Subcutaneous abdominal adipose tissue (tissue), 5 donors: ENCODE measurements around the gene LRRC8B.

ENCODE experiments used
- H3K27ac ChIP-seq: one replicate; pipeline ENCODE4 v1.7.0; 2013; ENCODE audit warnings: low read depth, mild to moderate bottlenecking, inconsistent platforms, low read length, moderate library complexity
- H3K27me3 ChIP-seq, 5 donors: one replicate each; pipeline ENCODE4 v1.7.0; 2013; ENCODE audit warnings: low read length in 5 of 5, inconsistent platforms in 1 of 5; ENCODE audit not compliant: control insufficient read depth in 5 of 5, insufficient read depth in 4 of 5
- H3K36me3 ChIP-seq, 5 donors: one replicate each; pipeline ENCODE4 v1.7.0; 2013; ENCODE audit warnings: low read length in 5 of 5; ENCODE audit not compliant: control insufficient read depth in 5 of 5, insufficient read depth in 5 of 5
- H3K4me1 ChIP-seq, 5 donors: one replicate each; pipeline ENCODE4 v1.7.0; 2013; ENCODE audit warnings: low read length in 5 of 5, mild to moderate bottlenecking in 3 of 5, moderate library complexity in 1 of 5; ENCODE audit not compliant: control insufficient read depth in 5 of 5, insufficient read depth in 5 of 5
- H3K4me3 ChIP-seq, 5 donors: one replicate each; pipeline ENCODE4 v1.7.0; 2013; ENCODE audit warnings: low read length in 5 of 5, low read depth in 1 of 5
- H3K9ac ChIP-seq, 5 donors: one replicate each; pipeline ENCODE4 v1.7.0; 2013; ENCODE audit warnings: low read length in 5 of 5, mild to moderate bottlenecking in 4 of 5, moderate library complexity in 3 of 5
- H3K9me3 ChIP-seq, 5 donors: one replicate each; pipeline ENCODE4 v1.7.0; 2013; ENCODE audit warnings: low read length in 5 of 5; ENCODE audit not compliant: control insufficient read depth in 5 of 5
- donor health status: healthy.
- donor health status: healthy.
- donor health status: healthy.
- donor health status: healthy.
- donor health status: healthy.

Gene LRRC8B

GRCh38 chr1:89611721-89612120 lies 87.1 kb downstream of the LRRC8B start:
- peaks cover 2 to 46% (median 44%) of the 10 kb centered on the region in 5 donors for H3K4me1 ChIP-seq
- H3K27ac ChIP-seq: no peak overlapping the region
- no peaks in the 10 kb centered on the region for H3K9me3 ChIP-seq
- H3K4me3 ChIP-seq: no peak overlapping the region
- no peaks in the 10 kb centered on the region for H3K36me3 ChIP-seq
- no peak overlapping the region for H3K9ac ChIP-seq
- H3K27me3 ChIP-seq: no peaks in the 10 kb centered on the region

DNA sequence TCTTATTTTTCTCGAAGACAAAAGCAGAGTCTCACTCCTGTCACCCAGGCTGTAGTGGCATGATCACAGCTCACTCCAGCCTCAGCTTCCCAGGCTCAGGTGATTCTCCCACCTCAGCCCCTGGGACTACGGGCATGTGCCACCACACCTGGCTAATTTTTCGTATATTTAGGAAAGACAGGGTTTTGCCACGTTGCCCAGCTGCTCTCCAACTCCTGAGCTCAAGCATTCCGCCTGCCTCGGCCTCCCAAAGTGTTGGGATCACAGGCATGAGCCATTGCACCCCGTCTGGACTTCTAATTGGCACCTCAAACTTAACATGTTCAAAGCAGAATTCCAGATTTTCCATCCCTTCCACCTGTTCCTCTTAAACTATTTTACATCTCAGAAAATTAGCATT lies 89.3 kb downstream of the LRRC8B start:
- H3K27me3 ChIP-seq: no peaks in the 10 kb centered on the region
- no peaks in the 10 kb centered on the region for H3K36me3 ChIP-seq
- peaks cover 0 to 36% (median 34%) of the 10 kb centered on the region in 5 donors for H3K4me1 ChIP-seq
- H3K27ac ChIP-seq: no peak overlapping the region
- H3K4me3 ChIP-seq: no peak overlapping the region
- H3K9me3 ChIP-seq: no peaks in the 10 kb centered on the region
- H3K9ac ChIP-seq: no peak overlapping the region

DNA sequence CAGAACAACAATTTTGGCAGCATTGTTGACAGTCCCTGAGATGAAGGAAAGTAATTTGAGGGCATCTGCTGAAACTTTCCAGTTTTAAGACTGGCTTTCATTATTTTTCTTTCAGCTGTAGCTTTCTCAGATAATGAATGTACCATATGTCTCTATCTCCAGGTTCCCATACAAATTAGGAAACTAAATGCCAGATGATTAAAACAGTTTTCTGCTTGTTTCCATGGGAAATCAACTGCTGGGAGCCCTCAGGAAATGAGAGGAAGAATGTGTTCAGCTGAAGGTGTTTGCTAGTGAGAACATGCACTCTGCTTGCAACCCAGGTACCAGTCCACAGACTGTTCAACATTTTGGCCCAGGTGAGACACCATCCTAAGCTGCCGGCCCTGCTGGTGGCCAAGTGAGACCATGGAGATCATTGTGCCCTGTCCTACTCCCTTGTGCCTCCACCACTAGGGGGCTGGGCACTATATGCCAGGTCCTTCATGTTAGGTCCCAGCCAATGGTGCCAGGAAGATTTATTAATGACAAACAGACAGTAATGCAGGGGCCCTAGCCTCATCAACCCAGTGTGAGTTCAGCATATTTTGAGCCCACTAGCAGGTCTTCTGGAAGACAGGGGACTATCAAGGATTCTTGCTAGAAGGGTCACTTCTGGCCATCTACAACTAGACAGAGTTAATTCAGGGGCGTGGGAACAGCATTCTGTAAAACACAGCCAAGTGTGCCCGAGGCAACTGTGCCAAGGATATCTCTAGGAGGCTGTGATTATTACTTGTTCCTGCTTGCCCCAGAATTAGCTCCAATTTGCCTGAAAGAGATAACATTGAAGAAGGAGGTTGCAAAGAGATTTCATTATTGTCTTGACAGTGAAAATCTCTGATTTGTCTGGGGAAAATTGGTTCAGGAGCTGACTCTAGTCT lies 91.3 kb downstream of the LRRC8B start:
- no peaks in the 10 kb centered on the region for H3K36me3 ChIP-seq
- peaks cover 0 to 23% (median 19%) of the 10 kb centered on the region in 5 donors for H3K4me1 ChIP-seq
- no peaks in the 10 kb centered on the region for H3K9me3 ChIP-seq
- H3K9ac ChIP-seq: peak overlapping the region in 1 of 5 donors; percentile 0
- no peaks in the 10 kb centered on the region for H3K27me3 ChIP-seq
- H3K27ac ChIP-seq: peak overlapping the region; percentile 26
- H3K4me3 ChIP-seq: no peak overlapping the region

- H3K27ac ChIP-seq: no peak overlapping the region
- no peak overlapping the region for H3K4me3 ChIP-seq
- no peaks in the 10 kb centered on the region for H3K9me3 ChIP-seq
- H3K36me3 ChIP-seq: no peaks in the 10 kb centered on the region
- no peak overlapping the region for H3K9ac ChIP-seq
- H3K4me1 ChIP-seq: peaks cover 0 to 23% (median 19%) of the 10 kb centered on the region in 5 donors
- no peaks in the 10 kb centered on the region for H3K27me3 ChIP-seq
Measured at GRCh38 chr1:89616844-89617627, 92.4 kb downstream of the LRRC8B start.

- Histone ChIP-seq H3K36me3 (no peaks in the 10 kb centered on the region), H3K27ac (no peak overlapping the region), H3K4me3 (no peak overlapping the region), H3K4me1 (peaks cover 0 to 17% (median 14%) of the 10 kb centered on the region in 5 donors), H3K27me3 (no peaks in the 10 kb centered on the region), H3K9me3 (no peaks in the 10 kb centered on the region), H3K9ac (no peak overlapping the region)
Measured at GRCh38 chr1:89620664-89621063, 96.0 kb downstream of the LRRC8B start.

GRCh38 chr1:89622895-89623294 lies 98.3 kb downstream of the LRRC8B start:
- no peak overlapping the region for H3K27ac ChIP-seq
- H3K4me3 ChIP-seq: no peak overlapping the region
- no peaks in the 10 kb centered on the region for H3K4me1 ChIP-seq
- H3K36me3 ChIP-seq: peaks cover 0 to 3% (median 0%) of the 10 kb centered on the region in 5 donors
- no peaks in the 10 kb centered on the region for H3K27me3 ChIP-seq
- H3K9me3 ChIP-seq: no peaks in the 10 kb centered on the region
- no peak overlapping the region for H3K9ac ChIP-seq

- no peaks in the 10 kb centered on the region for H3K4me1 ChIP-seq
- no peak overlapping the region for H3K4me3 ChIP-seq
- H3K9ac ChIP-seq: no peak overlapping the region
- H3K36me3 ChIP-seq: peaks cover 0 to 3% (median 3%) of the 10 kb centered on the region in 5 donors
- H3K9me3 ChIP-seq: no peaks in the 10 kb centered on the region
- H3K27me3 ChIP-seq: no peaks in the 10 kb centered on the region
- H3K27ac ChIP-seq: no peak overlapping the region
Measured at GRCh38 chr1:89624314-89624713, 99.7 kb downstream of the LRRC8B start.

DNA sequence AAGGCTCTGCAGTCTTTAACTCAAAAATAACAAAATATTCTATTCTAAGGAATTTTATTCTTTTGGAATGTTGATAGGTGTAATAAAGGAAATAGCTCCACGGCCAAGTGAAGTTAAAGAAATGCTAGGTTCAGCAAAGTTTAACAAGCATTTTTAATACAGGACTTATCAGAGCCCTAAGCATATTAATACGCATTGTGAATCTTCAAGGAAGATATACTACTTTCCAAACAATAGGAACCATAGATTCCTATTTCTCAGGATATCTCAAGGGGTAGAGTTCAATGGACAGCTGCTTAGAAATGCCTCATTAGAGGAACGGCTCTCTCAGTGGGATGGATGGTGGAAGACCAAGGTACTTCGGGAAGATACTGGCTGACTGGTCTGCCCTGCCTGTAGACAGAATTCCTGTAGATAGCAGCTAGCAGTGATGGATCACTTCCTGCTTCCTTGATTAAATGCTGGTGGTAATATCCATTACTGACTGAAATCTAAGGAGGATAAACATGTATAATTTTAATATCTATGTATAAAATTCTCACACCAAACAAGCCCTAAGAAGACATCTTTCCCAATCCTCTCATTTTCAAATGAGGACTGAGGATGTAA lies 100.2 kb downstream of the LRRC8B start:
- Histone ChIP-seq H3K9me3 (no peaks in the 10 kb centered on the region), H3K36me3 (peaks cover 0 to 3% (median 3%) of the 10 kb centered on the region in 5 donors), H3K27me3 (no peaks in the 10 kb centered on the region), H3K4me3 (no peak overlapping the region), H3K4me1 (no peaks in the 10 kb centered on the region), H3K9ac (no peak overlapping the region), H3K27ac (no peak overlapping the region)

DNA sequence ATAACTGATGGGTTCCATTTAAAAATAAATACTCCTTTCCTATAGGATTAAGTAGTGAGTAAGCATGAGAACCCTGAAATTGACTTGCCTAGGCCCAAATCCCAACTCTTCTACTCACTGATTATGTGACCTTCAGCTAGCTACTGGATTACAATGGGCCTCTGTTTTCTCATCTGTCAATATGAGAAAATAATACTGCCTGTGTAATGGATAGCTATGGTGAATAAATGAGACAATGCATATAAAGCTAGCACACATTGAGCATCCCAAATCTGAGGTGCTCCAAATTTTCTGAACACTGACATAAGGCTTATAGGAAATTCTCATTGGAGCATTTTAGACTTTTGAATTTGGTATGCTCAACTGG lies 103.0 kb downstream of the LRRC8B start:
- Histone ChIP-seq H3K4me1 (peaks cover 4 to 15% (median 14%) of the 10 kb centered on the region in 5 donors), H3K27ac (no peak overlapping the region), H3K27me3 (no peaks in the 10 kb centered on the region), H3K9me3 (no peaks in the 10 kb centered on the region), H3K9ac (no peak overlapping the region), H3K4me3 (no peak overlapping the region), H3K36me3 (peaks cover 0 to 7% (median 3%) of the 10 kb centered on the region in 5 donors)
